Smooth muscle cell (in vitro differentiated cells): ENCODE measurements around the gene PIK3C2A. TPM values are rescaled to one million over a fixed set of nuclear protein-coding genes. Genes with fewer than 3 reads are reported as not detected.
"Not testable (repeated sequence)": the region's sequence is repeated elsewhere in the genome, so short reads cannot be mapped to it uniquely, and the experiment has no call there.

Source experiments
- DNase-seq: peaks from one replicate; lab custom pipeline; 2025; ENCODE audit not compliant: unreplicated experiment; lab: John Stamatoyannopoulos, UW
- H2AFZ ChIP-seq: fragments of 200-600 bp; sonication (generic); 2 replicates; pipeline ENCODE4 v1.6.0; 2016; ENCODE audit warnings: antibody characterized with exemption, low read depth, mild to moderate bottlenecking
- H3F3A ChIP-seq: fragments of 200-600 bp; sonication (generic); 2 replicates; pipeline ENCODE4 v1.6.0; 2017; ENCODE audit warnings: antibody characterized with exemption, low read depth
- H3K27ac ChIP-seq: fragments of 200-600 bp; sonication (generic); 2 replicates; pipeline ENCODE4 v1.5.1; 2016; ENCODE audit warnings: low read depth, mild to moderate bottlenecking
- H3K27me3 ChIP-seq: fragments of 200-600 bp; sonication (generic); 2 replicates; pipeline ENCODE4 v1.6.1; 2016; ENCODE audit warnings: low read depth, mild to moderate bottlenecking
- H3K36me3 ChIP-seq: fragments of 200-600 bp; sonication (generic); 2 replicates; pipeline ENCODE4 v1.5.1; 2016; ENCODE audit warnings: low read depth
- H3K4me1 ChIP-seq: fragments of 200-600 bp; sonication (generic); 2 replicates; pipeline ENCODE4 v1.5.1; 2016; ENCODE audit warnings: low read depth
- H3K4me2 ChIP-seq: fragments of 200-600 bp; sonication (generic); 2 replicates; pipeline ENCODE4 v1.6.0; 2016; ENCODE audit warnings: mild to moderate bottlenecking
- H3K4me3 ChIP-seq: fragments of 200-600 bp; sonication (generic); 2 replicates; pipeline ENCODE4 v1.5.1; 2016; ENCODE audit warnings: mild to moderate bottlenecking
- H3K79me2 ChIP-seq: fragments of 200-600 bp; sonication (generic); 2 replicates; pipeline ENCODE4 v1.6.0; 2016; ENCODE audit warnings: low read depth, mild to moderate bottlenecking
- H3K9ac ChIP-seq: fragments of 200-600 bp; sonication (generic); 2 replicates; pipeline ENCODE4 v1.6.0; 2016; ENCODE audit warnings: low read depth
- H3K9me3 ChIP-seq: fragments of 200-600 bp; sonication (generic); replicated peaks from 2 replicates; pipeline ENCODE4 v1.5.1; 2016; ENCODE audit warnings: low read depth
- H4K20me1 ChIP-seq: fragments of 200-600 bp; sonication (generic); 2 replicates; pipeline ENCODE4 v1.6.0; 2016; ENCODE audit warnings: low read depth
- CTCF ChIP-seq: fragments of 200-600 bp; sonication (generic); IDR thresholded peaks from 2 replicates; pipeline ENCODE4 v1.5.1; 2017; ENCODE audit warnings: borderline replicate concordance, mild to moderate bottlenecking, antibody characterized with exemption; ENCODE audit not compliant: insufficient read depth, poor library complexity, severe bottlenecking
- WGBS: methylation state at CpG from one replicate; pipeline ENCODE4 v1.1.7; 2016; ENCODE audit warnings: low lambda C conversion rate; 5-methylcytosine and 5-hydroxymethylcytosine counted together
- polyA plus RNA-seq: library from polyadenylated mRNA; unstranded; fragments of >200 nt; fragmentation: Nextera tagmentation; extraction: Ambion mirVana; gene quantifications from 2 replicates; pipeline ENCODE4 v1.2.1, GENCODE V29; 2016
- total RNA-seq: library from RNA; depleted of rRNA; stranded (reverse); fragments of >200 nt; gene quantifications from 2 replicates; pipeline ENCODE4 v1.2.3, GENCODE V29; 2014

The PIK3C2A gene
- total and polyA plus RNA-seq, 2 experiments from 2014 or later, result 10.0 to 50.6 TPM

DNA sequence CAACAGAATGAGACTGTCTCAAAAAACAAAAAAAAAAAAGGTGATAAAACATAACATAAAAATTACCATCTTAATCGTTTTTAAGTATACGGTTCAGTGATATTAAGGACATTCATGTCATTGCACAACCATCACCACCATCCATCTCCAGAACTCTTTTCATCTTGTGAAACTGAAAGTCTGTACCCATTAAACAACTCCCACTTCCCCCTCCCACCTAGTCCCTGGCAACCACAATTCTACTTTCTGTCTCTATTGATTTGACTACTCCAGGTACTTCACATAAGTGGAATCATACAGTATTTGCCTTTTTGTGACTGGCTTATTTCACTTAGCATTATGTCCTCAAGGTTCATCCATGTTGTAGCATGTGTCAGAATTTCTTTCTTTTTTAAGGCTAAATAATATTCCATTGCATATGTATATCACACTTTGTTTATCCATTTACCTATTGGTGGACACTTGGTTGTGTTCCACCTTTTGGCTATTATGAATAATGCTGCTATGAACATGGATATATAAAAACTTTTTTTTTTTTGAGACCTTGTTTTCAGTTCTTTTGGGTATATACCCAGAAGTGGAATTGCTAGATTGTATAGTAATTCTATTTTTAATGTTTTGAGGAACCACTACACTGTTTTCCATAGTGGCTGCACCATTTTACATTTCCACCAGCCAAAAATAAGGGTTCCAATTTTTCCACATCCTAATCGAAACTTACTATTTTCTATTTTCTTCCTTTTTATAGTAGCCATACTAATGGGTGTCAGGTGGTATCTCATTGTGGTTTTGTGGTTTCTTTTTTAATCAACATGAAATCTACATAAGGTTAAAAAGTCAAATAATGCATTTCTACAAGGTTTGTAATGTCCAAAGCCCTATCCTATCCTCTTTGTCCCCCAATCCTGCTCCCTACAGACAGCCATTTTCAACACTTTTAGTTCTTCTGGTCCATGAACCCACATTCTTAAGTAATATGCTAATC lies 23.4 kb upstream of the PIK3C2A start:
- no peak overlapping the region for H3K4me2 ChIP-seq
- H3K27me3 ChIP-seq, result no peaks in the 10 kb centered on the region
- DNase-seq, result no peak

GRCh38 chr11:17229481-17230152 lies 21.8 kb upstream of the PIK3C2A start:
- H3K79me2 ChIP-seq, result no peaks in the 10 kb centered on the region
- H3K4me3 ChIP-seq, result no peak overlapping the region
- H3K9ac ChIP-seq, result no peak overlapping the region
- no peaks in the 10 kb centered on the region for H3K4me1 ChIP-seq
- H4K20me1 ChIP-seq, result no peaks in the 10 kb centered on the region
- WGBS, result 82% methylated on average over 7 of the region's 7 CpGs
- DNase-seq, result no peak
- TF ChIP-seq CTCF, result no peak
- H2AFZ ChIP-seq, result no peak overlapping the region
- no peak overlapping the region for H3K27ac ChIP-seq
- H3K27me3 ChIP-seq, result no peaks in the 10 kb centered on the region
- no peaks in the 10 kb centered on the region for H3K36me3 ChIP-seq
- H3K4me2 ChIP-seq, result no peak overlapping the region
- H3K9me3 ChIP-seq, result no peaks in the 10 kb centered on the region
- H3F3A ChIP-seq, result no peaks in the 10 kb centered on the region

More for the DNA sequence above, 23.4 kb upstream of the PIK3C2A start:
- TF ChIP-seq CTCF, result no peak
- 86% methylated on average over 3 of the region's 3 CpGs for WGBS
- no peak overlapping the region for H3K4me3 ChIP-seq
- no peak overlapping the region for H2AFZ ChIP-seq
- H3K4me1 ChIP-seq, result no peaks in the 10 kb centered on the region
- H3K27ac ChIP-seq, result no peak overlapping the region
- H4K20me1 ChIP-seq, result no peaks in the 10 kb centered on the region
- H3K9me3 ChIP-seq, result no peaks in the 10 kb centered on the region
- no peaks in the 10 kb centered on the region for H3F3A ChIP-seq
- no peaks in the 10 kb centered on the region for H3K79me2 ChIP-seq
- no peaks in the 10 kb centered on the region for H3K36me3 ChIP-seq
- no peak overlapping the region for H3K9ac ChIP-seq

GRCh38 chr11:17228186-17228925 lies 20.6 kb upstream of the PIK3C2A start:
- H3K27ac ChIP-seq, H3K27me3 ChIP-seq, H3K9me3 ChIP-seq, H3K36me3 ChIP-seq, H4K20me1 ChIP-seq, H3K4me2 ChIP-seq, DNase-seq, H3K4me3 ChIP-seq, H3K79me2 ChIP-seq, H3K4me1 ChIP-seq, H2AFZ ChIP-seq, H3K9ac ChIP-seq, H3F3A ChIP-seq: not testable (repeated sequence)
- 93% methylated on average over 37 of the region's 38 CpGs for WGBS

DNA sequence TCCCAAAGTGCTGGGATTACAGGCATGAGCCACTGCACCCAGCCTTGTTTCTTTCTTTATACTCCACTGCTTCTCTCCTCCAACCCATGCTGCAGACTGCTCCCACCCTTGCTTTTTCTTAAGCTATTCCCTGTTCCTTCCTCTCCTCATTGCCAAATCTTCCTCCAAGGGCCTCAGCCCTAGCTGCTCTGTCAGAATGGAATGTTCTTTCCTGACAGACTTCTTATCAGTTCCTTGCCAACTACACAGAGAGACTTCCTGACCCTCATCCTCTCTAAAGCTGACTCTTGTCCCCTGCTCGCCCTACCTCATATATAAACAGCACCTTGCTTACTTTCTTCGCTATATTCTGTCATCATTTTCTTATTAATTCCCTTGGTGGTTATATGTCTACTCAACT lies 16.9 kb upstream of the PIK3C2A start:
- Histone ChIP-seq H3K4me2 (no peak overlapping the region), H3K27ac (no peak overlapping the region)
- 88% methylated on average over 2 of the region's 2 CpGs for WGBS

More for the DNA sequence above, 16.9 kb upstream of the PIK3C2A start:
- no peak overlapping the region for H3K4me3 ChIP-seq
- H3F3A ChIP-seq, result no peaks in the 10 kb centered on the region
- no peak for DNase-seq
- H3K27me3 ChIP-seq, result no peaks in the 10 kb centered on the region
- H3K36me3 ChIP-seq, result no peaks in the 10 kb centered on the region
- no peaks in the 10 kb centered on the region for H3K4me1 ChIP-seq
- no peak for TF ChIP-seq CTCF
- no peak overlapping the region for H2AFZ ChIP-seq
- H3K9me3 ChIP-seq, result no peaks in the 10 kb centered on the region
- no peaks in the 10 kb centered on the region for H4K20me1 ChIP-seq
- H3K79me2 ChIP-seq, result no peaks in the 10 kb centered on the region
- H3K9ac ChIP-seq, result no peak overlapping the region
